ENCODE data around the gene TSC22D4.
"Not testable (repeated sequence)": the region's sequence is repeated elsewhere in the genome, so short reads cannot be mapped to it uniquely, and the experiment has no call there.

TSC22D4 gene

GRCh38 chr7:100441641-100442535 is 37.1 kb downstream of the TSC22D4 start:
- no peak for DNase-seq

- DNase-seq, result not testable (repeated sequence)
Measured at GRCh38 chr7:100439244-100439643, 39.8 kb downstream of the TSC22D4 start.

DNA sequence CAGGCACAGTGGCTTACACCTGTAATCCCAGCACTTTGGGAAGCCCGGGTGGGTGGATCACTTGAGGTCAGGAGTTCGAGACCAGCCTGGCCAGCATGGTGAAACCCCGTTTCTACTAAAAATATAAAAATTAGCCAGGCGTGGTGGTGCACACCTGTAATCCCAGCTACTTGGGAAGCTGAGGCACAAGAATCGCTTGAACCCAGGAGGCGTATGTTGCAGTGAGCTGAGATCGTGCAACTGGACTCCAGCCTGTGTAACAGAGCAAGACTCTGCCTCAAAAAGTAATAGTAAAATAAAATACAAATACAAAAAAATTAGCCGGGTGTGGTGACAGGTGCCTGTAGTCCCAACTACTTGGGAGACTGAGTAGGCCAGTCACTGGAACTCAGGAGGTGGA is 40.3 kb downstream of the TSC22D4 start:
- DNase-seq, result not testable (repeated sequence)

GRCh38 chr7:100438172-100438571 is 40.8 kb downstream of the TSC22D4 start:
- no peak for DNase-seq

- DNase-seq, result no peak
Measured at GRCh38 chr7:100437150-100438100, 41.6 kb downstream of the TSC22D4 start.

DNA sequence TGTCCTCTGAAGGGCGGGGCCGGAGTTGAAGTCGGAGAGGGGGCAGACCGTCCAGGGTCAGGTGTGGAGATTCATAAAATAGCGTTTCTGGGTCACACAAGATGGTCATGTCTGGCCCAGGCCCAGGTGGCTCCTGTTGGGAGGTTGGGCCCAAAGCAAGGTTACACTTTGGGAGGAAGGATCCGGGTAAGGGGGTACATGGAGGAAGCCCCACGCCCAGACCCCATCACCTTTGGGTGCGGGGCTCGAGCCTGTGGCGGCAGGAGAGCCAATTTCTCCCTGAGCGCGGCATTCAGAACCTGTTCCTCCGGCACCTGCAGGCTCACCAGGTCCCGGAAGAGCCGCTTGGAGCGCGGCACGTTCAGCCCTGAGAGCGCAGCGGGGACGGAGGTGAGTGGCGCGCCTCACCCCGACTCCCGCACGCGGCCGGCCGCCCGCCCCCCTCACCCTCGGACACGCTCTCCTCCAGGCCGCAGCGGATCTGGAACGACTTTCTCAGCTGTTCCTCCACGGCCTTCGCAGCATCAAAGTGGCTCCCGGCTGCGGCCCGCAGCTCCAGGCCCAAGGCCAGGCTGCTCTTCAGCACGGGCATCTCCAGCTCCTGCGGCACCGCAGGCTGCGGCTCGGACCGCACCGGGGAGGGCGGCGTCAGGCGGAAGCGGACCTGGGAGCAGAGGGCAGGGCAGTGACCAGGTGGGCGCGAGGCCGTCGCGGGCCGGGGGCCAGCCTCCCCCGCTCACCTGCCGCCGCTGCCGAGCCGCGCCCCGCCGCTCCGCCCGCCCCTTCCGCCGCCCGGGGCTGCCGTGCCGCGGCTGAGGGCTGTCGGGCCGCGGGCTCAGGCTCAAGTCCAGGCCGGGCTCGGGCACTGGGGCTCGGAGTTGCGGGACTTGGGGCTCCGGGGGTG is 43.4 kb downstream of the TSC22D4 start:
- DNase-seq, result peak; percentile 55

DNA sequence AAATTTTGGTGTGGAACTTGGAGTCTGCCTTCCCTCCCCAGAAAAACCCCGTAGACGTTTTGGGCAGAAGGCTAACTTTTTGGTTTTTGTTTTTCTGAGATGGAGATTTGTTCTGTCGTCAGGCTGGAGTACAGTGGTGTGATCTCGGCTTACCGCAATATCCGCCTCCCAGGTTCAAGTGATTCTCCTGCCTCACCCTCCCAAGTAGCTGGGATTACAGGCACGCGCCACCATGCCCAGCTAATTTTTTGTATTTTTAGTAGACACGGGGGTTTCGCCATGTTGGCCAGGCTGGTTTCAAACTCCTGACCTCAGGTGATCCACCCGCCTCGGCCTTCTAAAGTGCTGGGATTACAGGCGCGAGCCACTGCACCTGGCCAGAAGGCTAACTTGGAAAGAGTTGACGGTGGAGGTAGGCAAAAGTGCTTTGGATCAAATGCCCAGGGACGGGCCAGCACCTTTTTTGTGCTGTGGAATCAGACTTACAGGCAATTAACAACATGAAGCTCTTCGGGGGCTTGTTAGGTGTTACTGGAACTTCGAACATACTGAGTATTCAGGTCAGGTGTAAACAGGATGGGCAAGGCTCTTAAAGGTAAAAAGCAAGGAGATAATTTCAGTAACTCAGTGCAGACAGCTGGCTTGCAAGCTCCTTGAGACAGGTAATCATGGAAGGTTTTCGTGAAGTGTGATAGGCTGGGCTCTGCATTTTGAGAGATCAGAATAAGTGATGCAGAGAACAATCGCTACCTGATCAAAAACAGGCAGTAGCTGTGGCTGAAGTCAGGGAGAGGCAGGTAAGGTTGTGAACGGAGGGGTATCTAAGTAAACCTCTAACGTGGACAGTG is 44.5 kb downstream of the TSC22D4 start:
- DNase-seq, result no peak

GRCh38 chr7:100433592-100434296 is 45.3 kb downstream of the TSC22D4 start:
- DNase-seq, result no peak

DNA sequence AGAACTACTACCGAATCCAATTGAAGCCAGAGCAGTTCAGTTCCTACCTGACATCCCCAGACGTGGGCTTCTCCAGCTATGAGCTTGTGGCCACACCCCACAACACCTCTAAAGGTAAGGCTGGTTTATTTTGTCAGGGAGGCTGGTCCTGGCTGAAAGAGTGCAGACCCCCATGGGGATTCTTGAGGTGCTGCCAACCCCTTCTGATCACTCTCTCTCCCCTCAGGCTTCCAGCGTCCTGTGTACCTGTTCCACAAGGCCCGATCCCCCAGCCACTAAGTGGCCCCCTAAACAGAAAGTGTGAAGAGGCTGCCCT is 45.8 kb downstream of the TSC22D4 start:
- no peak for DNase-seq

- DNase-seq, result no peak
Measured at GRCh38 chr7:100432621-100433275, 46.3 kb downstream of the TSC22D4 start.

DNA sequence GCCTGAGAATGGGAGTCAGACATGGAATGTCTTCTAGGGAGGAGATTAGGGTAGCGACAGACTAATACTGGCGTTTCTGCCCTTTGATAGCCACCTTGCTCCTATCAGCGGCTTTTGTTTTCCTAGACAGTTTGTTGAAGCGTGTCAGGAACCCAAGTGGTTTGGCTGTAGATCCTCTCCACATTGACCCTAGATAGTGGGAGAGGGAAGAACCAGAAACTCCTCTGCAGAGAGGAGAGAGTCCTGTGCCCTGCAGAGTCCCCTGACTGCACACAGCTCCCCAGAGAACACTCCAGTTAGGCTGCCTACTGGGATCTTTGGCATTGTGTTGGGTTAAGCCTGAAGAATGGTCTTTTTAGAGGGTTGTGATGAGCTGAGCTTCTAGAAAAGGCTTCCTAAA is 47.0 kb downstream of the TSC22D4 start:
- DNase-seq, result no peak

DNA sequence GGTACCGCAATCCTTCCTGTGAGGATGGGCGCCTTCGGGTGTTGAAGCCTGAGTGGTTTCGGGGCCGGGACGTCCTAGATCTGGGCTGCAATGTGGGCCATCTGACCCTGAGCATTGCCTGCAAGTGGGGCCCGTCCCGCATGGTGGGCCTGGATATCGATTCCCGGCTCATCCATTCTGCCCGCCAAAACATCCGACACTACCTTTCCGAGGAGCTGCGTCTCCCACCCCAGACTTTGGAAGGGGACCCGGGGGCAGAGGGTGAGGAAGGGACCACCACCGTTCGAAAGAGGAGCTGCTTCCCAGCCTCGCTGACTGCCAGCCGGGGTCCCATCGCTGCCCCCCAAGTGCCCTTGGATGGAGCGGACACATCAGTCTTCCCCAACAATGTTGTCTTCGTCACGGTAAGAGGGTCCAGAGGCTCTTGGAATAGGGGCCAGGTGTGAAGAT is 47.7 kb downstream of the TSC22D4 start:
- DNase-seq, result no peak

- peak; percentile 49 for DNase-seq
Measured at GRCh38 chr7:100430493-100431285, 48.3 kb downstream of the TSC22D4 start.

- peak; percentile 94 for DNase-seq
Measured at GRCh38 chr7:100429637-100430492, 49.1 kb downstream of the TSC22D4 start, which contains the start of gene MEPCE. Gene MEPCE (plus strand): TSS chr7:100429831. CDS start chr7:100430019, 188 bp downstream.

DNA sequence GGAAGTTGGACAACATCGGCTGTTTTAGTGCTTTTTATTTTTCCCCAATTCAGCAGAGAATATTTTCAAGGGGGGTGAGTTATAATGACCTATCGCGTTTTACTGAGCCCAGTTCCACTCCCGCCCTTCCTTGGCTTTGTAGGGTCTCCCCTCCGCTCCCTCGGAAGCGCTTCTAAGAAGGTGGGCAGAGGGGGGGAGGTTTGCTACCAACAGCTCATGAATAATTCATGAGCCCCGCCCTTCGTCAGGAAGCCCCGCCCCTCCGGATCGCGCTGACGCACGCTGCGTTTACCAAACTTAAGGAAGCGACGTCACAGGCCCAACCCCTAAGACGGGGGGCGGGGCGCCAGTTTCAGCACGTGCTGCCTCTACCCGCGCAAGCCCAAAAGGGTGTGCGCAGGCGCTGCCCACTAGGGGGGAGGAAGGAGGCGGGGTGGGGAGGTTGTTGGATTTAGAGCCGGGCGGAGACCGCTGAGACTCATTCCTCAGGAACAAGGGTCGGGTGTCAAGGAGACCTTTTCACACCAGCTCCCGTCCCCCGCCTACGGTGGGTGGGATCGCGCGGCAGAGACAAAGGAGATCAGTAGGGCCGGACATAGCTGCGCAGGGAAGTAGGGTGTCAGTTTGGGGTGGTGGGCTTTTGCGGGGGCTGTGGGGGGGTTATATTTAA is 49.9 kb downstream of the TSC22D4 start:
- DNase-seq, result peak; percentile 100

DNA sequence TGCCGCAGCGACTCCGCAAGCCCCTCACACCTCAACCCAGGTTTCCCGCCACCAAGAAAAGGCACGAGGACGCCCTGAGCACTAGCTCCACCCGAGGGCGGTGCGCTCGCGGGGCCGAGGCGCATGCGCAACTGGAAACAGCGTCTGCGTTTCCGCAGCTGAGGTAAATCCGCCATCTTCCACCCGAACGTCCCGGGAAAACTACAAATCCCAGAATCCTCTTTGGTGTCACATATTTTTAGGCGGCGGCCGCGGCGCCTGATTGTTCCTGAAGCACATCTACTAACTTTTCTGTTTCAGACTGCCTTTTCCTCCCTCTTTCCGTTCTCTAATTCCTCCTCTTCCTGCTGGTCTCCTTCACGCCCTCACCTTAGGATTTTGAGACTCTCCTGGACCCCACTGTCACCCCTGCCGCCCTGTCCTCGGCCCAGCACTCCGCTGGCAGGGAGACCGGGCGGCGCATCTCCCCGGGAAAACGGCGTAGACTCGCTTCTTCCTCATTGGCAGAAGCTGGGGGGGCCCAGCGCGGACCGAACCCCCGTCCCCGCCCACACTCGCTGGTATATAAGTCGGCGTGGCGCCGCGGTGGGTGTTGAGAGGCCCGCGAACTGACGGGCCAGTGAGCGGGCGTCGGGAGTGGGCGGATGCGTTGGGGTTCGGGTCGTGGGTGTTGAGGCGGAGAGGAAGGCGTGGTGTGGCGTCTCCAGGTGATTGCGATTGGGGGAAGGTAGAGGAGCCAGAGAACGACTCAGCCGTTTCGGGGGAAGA is 50.6 kb downstream of the TSC22D4 start, which contains the start of gene ZCWPW1:
Gene ZCWPW1, minus strand, starts transcription at position 505 of the 768 bp plus-strand sequence. CDS start 8,054 bp downstream, outside the sequence.
- peak; percentile 95 for DNase-seq

DNA sequence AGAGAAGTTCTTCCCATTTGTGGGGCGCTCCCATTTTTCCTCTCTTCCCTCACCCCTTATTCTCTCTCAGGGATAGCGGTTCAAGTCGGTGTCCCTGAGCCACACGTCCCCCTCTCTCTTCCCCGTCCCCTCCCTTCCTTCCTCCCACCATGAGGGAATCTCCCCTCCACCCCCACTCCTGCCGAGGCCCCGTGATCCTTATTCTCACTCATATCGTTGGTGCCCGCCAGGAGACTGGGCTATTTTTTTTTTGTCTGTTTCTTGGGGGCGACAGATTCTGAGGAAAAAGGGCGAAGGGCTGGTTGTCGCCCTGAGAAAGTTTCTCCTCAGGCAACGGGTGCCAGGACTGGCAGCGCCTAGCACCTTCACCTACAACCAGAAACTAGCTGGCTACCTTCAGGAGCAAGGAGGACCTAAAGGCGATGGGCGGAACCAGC is 51.2 kb downstream of the TSC22D4 start:
- DNase-seq, result no peak

Measured in activated naive CD4-positive, alpha-beta T cell treated with Interleukin-2 at 50 U/mL for 16 hours (primary cell).